ENCODE data around the gene RALGAPA2.

The RALGAPA2 gene

DNA sequence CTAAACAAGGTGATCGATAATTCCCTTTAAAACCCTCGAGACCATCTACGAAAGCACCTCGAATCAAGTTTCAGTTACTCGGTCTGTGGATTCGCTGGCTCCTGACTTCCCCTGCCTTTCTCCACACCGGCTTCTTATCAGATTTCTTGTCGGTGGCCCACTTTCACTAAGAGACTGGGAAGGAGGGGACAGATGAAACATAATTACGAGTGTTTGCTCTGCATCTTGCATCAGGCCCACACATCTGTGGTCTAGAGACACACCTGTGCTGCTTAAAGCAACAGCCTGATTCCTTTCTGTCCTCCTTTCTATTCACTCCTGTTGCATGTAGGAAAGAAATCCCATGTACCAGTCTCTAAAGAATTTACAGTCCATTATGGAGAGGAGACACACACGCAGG, 306.8 kb downstream of the RALGAPA2 start:
- no peak for DNase-seq (ENCODE audit: low read depth in 2 of 2)
- H3K4me3 ChIP-seq (replicated peaks in 1 of 2; ENCODE audit: low read depth in 2 of 2, low read length in 2 of 2) = no peak overlapping the region
- TF ChIP-seq, protein P1, sequence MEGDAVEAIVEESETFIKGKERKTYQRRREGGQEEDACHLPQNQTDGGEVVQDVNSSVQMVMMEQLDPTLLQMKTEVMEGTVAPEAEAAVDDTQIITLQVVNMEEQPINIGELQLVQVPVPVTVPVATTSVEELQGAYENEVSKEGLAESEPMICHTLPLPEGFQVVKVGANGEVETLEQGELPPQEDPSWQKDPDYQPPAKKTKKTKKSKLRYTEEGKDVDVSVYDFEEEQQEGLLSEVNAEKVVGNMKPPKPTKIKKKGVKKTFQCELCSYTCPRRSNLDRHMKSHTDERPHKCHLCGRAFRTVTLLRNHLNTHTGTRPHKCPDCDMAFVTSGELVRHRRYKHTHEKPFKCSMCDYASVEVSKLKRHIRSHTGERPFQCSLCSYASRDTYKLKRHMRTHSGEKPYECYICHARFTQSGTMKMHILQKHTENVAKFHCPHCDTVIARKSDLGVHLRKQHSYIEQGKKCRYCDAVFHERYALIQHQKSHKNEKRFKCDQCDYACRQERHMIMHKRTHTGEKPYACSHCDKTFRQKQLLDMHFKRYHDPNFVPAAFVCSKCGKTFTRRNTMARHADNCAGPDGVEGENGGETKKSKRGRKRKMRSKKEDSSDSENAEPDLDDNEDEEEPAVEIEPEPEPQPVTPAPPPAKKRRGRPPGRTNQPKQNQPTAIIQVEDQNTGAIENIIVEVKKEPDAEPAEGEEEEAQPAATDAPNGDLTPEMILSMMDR (IDR thresholded peaks at IDR 0.05; ENCODE audit: low read depth, low read length) = no peak

DNA sequence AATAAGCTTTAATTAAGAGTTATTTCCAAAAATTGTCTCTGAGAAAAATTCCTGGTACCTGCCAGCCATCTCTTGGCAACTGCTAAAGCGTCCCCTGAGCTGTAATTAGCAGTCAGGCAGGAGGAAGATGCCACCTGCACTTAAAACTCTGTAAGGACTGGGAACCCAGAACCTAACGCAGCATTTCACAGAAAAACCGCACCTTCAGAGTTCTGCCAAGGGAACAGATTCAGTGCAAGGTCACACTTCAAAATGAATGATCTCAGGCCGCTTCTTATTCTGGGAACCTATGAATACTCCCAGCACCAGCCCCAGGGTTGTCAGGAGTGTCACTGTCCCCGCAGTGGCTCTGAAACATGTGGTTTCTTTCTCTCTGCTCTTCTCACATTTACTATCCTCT, 307.8 kb downstream of the RALGAPA2 start:
- TF ChIP-seq, protein P1 (IDR thresholded peaks at IDR 0.05; ENCODE audit: low read depth, low read length) = no peak
- no peak for DNase-seq (ENCODE audit: low read depth in 2 of 2)
- H3K4me3 ChIP-seq (replicated peaks in 1 of 2; ENCODE audit: low read depth in 2 of 2, low read length in 2 of 2) = no peak overlapping the region

DNA sequence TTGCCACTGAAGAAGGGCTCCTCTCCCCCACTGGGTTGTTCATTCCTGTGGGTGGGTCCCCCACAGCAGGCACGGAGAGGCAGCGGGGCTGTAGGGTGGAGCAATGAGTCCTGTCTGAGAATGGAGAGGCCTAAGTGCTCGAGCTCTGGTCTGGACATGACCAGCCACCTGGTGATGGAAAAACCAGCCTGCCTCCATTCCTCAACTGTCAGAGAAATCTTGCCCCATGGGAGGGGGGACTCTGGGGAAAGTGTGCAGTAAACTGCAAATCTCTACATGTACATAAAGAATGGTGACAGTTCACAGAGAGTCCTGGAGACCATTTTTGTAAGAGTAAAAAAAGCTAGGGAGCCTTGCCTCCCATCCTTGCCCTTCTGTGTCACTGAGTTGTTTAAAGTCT, 310.5 kb downstream of the RALGAPA2 start:
- DNase-seq (ENCODE audit: low read depth in 2 of 2) = no peak
- no peak overlapping the region for H3K4me3 ChIP-seq (replicated peaks in 1 of 2; ENCODE audit: low read depth in 2 of 2, low read length in 2 of 2)
- TF ChIP-seq, protein P1 (IDR thresholded peaks at IDR 0.05; ENCODE audit: low read depth, low read length) = no peak

DNA sequence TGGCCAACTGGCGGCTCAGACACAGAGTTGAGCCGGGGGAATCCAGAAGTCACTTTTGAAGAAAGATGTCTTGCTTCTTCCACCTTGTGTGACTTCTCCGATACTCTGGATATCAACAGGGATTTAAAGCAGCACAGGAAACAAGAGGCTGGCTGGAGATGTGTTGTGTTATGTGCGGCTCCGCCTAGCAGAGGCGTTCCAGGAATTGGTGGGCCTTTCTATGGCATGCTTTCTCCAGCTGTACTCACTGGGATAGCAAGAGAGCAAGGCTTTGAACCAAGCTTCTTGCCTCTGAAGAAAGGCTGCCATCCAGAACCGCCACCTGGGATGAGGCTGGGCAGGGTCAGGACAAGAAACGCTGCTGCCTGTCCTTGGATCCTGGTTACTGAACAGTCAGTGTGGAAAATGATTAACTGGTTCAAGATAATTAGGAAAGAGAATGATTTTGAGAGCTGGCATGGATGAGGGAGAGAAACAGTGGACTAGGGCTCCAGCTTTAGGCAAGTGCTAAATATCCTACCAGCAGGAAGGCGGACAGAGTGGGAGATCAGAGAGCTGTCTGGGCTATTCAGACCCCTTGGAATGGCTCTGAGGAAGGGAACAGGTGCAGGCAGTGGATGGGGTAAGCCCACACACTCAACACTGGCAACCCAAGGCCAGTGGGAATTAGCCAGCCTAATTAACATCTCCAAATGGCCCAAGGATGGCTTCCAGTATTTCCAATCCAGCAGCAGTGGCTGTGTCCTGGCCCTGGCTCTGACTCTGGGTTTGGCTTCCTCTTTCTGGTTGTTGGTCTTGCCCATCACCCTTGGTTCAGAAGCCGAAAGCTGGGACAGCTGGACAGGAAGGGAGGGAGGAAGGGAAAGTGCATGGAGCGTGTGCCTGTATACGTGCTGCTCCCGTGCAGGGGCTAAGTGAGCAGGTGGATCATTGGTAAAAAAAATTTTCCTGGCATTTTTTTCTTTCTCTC, 312.6 kb downstream of the RALGAPA2 start:
- TF ChIP-seq, protein P1 (IDR thresholded peaks at IDR 0.05; ENCODE audit: low read depth, low read length) = no peak
- DNase-seq (ENCODE audit: low read depth in 2 of 2) = no peak
- H3K4me3 ChIP-seq (replicated peaks in 1 of 2; ENCODE audit: low read depth in 2 of 2, low read length in 2 of 2) = no peak overlapping the region

DNA sequence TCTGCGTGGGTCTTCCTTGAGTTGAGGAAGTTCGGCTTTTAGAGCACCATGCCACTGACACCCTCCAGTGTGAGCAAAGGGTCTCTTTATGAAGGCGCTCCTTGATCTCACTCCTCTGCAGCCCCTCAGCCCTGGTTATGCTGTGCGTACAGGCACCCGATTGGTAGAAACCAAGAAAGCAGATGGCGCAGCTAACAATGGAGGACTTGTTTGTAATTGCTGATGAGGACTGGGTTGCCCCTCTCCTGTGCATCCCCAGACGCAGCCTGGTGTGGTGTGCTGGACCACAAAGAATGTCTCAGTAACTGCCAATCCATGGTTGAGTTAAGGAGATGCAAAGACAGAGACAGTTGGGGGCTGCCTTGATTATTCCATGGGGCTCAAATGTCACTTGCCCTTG, 314.3 kb downstream of the RALGAPA2 start:
- no peak for DNase-seq (ENCODE audit: low read depth in 2 of 2)
- TF ChIP-seq, protein P1 (IDR thresholded peaks at IDR 0.05; ENCODE audit: low read depth, low read length) = no peak
- no peak overlapping the region for H3K4me3 ChIP-seq (replicated peaks in 1 of 2; ENCODE audit: low read depth in 2 of 2, low read length in 2 of 2)

DNA sequence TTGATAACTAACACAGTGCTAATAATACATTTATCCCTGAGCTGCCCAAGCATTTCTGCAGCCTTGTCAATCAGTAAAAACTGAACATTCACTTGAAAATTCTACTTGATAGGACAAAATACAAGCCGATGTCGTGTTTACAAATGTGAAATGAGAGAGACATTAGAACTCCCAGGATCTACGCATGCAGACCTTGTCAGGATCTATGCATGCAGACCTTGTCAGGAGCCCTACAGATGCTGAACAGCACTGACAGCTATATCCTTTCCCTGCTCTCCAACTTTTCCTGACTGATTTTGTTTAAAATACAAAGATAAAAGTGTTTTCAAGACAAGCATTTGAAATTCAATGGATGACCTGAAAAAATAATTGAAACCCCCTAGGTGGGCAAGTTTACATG, 315.6 kb downstream of the RALGAPA2 start:
- DNase-seq (ENCODE audit: low read depth in 2 of 2) = no peak
- TF ChIP-seq, protein P1 (IDR thresholded peaks at IDR 0.05; ENCODE audit: low read depth, low read length) = no peak
- no peak overlapping the region for H3K4me3 ChIP-seq (replicated peaks in 1 of 2; ENCODE audit: low read depth in 2 of 2, low read length in 2 of 2)

Measured in cardiac fibroblast (primary cell).